Loucy (cell line): ENCODE data around the gene MYO7B.
"Not testable (repeated sequence)": the region's sequence is repeated elsewhere in the genome, so short reads cannot be mapped to it uniquely, and the experiment has no call there.

ENCODE experiments used
- H2AFZ ChIP-seq: fragments of 200-600 bp; sonication (generic); 2 replicates; pipeline ENCODE4 v1.6.0; 2016; ENCODE audit warnings: antibody characterized with exemption, mild to moderate bottlenecking, low read length, moderate library complexity
- H3F3A ChIP-seq: fragments of 200-600 bp; 2 replicates; pipeline ENCODE4 v1.6.0; 2016; ENCODE audit warnings: antibody characterized with exemption, low read depth, mild to moderate bottlenecking
- H3K27me3 ChIP-seq: fragments of 200-600 bp; sonication (generic); 2 replicates; pipeline ENCODE4 v1.6.1; 2014; ENCODE audit warnings: low read length, mild to moderate bottlenecking; ENCODE audit not compliant: insufficient read depth, poor library complexity, severe bottlenecking
- H3K36me3 ChIP-seq: fragments of 200-600 bp; sonication (generic); 2 replicates; pipeline ENCODE4 v1.6.1; 2016; ENCODE audit warnings: low read length; ENCODE audit not compliant: insufficient read depth
- H3K4me1 ChIP-seq: fragments of 200-600 bp; sonication (generic); 2 replicates; pipeline ENCODE4 v1.5.1; 2014; ENCODE audit warnings: low read length, mild to moderate bottlenecking; ENCODE audit not compliant: insufficient read depth, poor library complexity, severe bottlenecking
- H3K4me2 ChIP-seq: fragments of 200-600 bp; sonication (generic); 2 replicates; pipeline ENCODE4 v1.6.0; 2014; ENCODE audit warnings: antibody characterized with exemption, low read length, low read depth, mild to moderate bottlenecking; ENCODE audit not compliant: poor library complexity, severe bottlenecking
- H3K4me3 ChIP-seq: fragments of 200-600 bp; sonication (generic); 2 replicates; pipeline ENCODE4 v1.5.1; 2014; ENCODE audit warnings: low read length, mild to moderate bottlenecking, mixed read lengths; ENCODE audit not compliant: poor library complexity, severe bottlenecking
- H3K79me2 ChIP-seq: fragments of 200-600 bp; sonication (generic); 2 replicates; pipeline ENCODE4 v1.6.1; 2014; ENCODE audit warnings: low read length; ENCODE audit not compliant: insufficient read depth
- H3K9ac ChIP-seq: fragments of 200-600 bp; sonication (generic); 2 replicates; pipeline ENCODE4 v1.6.0; 2014; ENCODE audit warnings: mild to moderate bottlenecking, low read depth, low read length, moderate library complexity; ENCODE audit not compliant: poor library complexity, severe bottlenecking
- H3K9me2 ChIP-seq: fragments of 200-600 bp; sonication (generic); replicated peaks from 2 replicates; pipeline ENCODE4 v1.6.1; 2016; ENCODE audit warnings: low read depth, low read length, mixed read lengths
- H3K9me3 ChIP-seq: fragments of 200-600 bp; sonication (generic); 2 replicates; pipeline ENCODE4 v1.6.1; 2014; ENCODE audit warnings: mild to moderate bottlenecking, antibody characterized with exemption, low read length, low read depth; ENCODE audit not compliant: insufficient read depth
- H4K20me1 ChIP-seq: fragments of 200-600 bp; sonication (generic); 2 replicates; pipeline ENCODE4 v1.6.0; 2014; ENCODE audit warnings: antibody characterized with exemption, low read length, mild to moderate bottlenecking; ENCODE audit not compliant: insufficient read depth, poor library complexity, severe bottlenecking
- CTCF ChIP-seq: fragments of 200-600 bp; sonication (generic); conservative IDR thresholded peaks from 2 replicates; pipeline ENCODE4 v1.5.1; 2014; ENCODE audit warnings: mild to moderate bottlenecking, antibody characterized with exemption, low read length
- EZH2phosphoT487 ChIP-seq: fragments of 200-600 bp; IDR thresholded peaks from 2 replicates; pipeline ENCODE4 v1.6.1; 2018; ENCODE audit warnings: antibody characterized with exemption, mild to moderate bottlenecking, moderate library complexity, borderline replicate concordance

Gene MYO7B

GRCh38 chr2:127570282-127571250, 35.1 kb downstream of the MYO7B start:
- Histone ChIP-seq H4K20me1 (no peaks in the 10 kb centered on the region), H3K27me3 (no peaks in the 10 kb centered on the region), H3K4me2 (no peak overlapping the region), H3K4me3 (no peak overlapping the region), H3K36me3 (no peaks in the 10 kb centered on the region), H2AFZ (no peak overlapping the region), H3K4me1 (no peaks in the 10 kb centered on the region), H3F3A (no peaks in the 10 kb centered on the region), H3K9me3 (no peaks in the 10 kb centered on the region), H3K79me2 (no peaks in the 10 kb centered on the region), H3K9me2 (no peaks in the 10 kb centered on the region), H3K9ac (no peak overlapping the region)
- TF ChIP-seq CTCF, result no peak
- TF ChIP-seq EZH2phosphoT487, result no peak

- not testable (repeated sequence) for H3K4me3 ChIP-seq, H3K9me3 ChIP-seq, H4K20me1 ChIP-seq, H3K9ac ChIP-seq, H3K4me1 ChIP-seq, H3K4me2 ChIP-seq, H3K27me3 ChIP-seq, H3K9me2 ChIP-seq, H3K36me3 ChIP-seq, H3K79me2 ChIP-seq, H3F3A ChIP-seq, H2AFZ ChIP-seq
Measured at GRCh38 chr2:127572352-127572751, 36.9 kb downstream of the MYO7B start.

GRCh38 chr2:127572841-127573240, 37.4 kb downstream of the MYO7B start:
- no peaks in the 10 kb centered on the region for H3K4me1 ChIP-seq
- no peaks in the 10 kb centered on the region for H3K36me3 ChIP-seq
- H3F3A ChIP-seq, result no peaks in the 10 kb centered on the region
- no peaks in the 10 kb centered on the region for H3K9me3 ChIP-seq
- no peak overlapping the region for H3K4me2 ChIP-seq
- no peaks in the 10 kb centered on the region for H3K9me2 ChIP-seq
- no peaks in the 10 kb centered on the region for H3K79me2 ChIP-seq
- H4K20me1 ChIP-seq, result no peaks in the 10 kb centered on the region
- no peak overlapping the region for H2AFZ ChIP-seq
- no peak overlapping the region for H3K4me3 ChIP-seq
- H3K27me3 ChIP-seq, result no peaks in the 10 kb centered on the region
- H3K9ac ChIP-seq, result no peak overlapping the region
- TF ChIP-seq EZH2phosphoT487, result no peak
- no peak for TF ChIP-seq CTCF

GRCh38 chr2:127573298-127573697, 37.8 kb downstream of the MYO7B start:
- Histone ChIP-seq H3K4me2 (no peak overlapping the region), H3K4me3 (no peak overlapping the region), H2AFZ (no peak overlapping the region), H3K36me3 (no peaks in the 10 kb centered on the region), H3K9ac (no peak overlapping the region), H3K4me1 (no peaks in the 10 kb centered on the region), H3K79me2 (no peaks in the 10 kb centered on the region), H3F3A (no peaks in the 10 kb centered on the region), H3K9me2 (no peaks in the 10 kb centered on the region), H4K20me1 (no peaks in the 10 kb centered on the region), H3K9me3 (no peaks in the 10 kb centered on the region), H3K27me3 (no peaks in the 10 kb centered on the region)
- TF ChIP-seq CTCF, result no peak
- TF ChIP-seq EZH2phosphoT487, result no peak
